Fibroblast of pulmonary artery (primary cell): ENCODE data around the gene NEB.
"Not testable (repeated sequence)": the region's sequence is repeated elsewhere in the genome, so short reads cannot be mapped to it uniquely, and the experiment has no call there.

Source experiments
- DNase-seq: peaks from one replicate; pipeline ENCODE4 v3.0.0-alpha.2; 2010; ENCODE audit warnings: low read depth
- H3K4me3 ChIP-seq: replicated peaks from 2 replicates; pipeline ENCODE4 v1.5.1; 2011; ENCODE audit warnings: low read depth, mild to moderate bottlenecking, control low read depth, low read length, moderate library complexity
- CTCF ChIP-seq: IDR thresholded peaks from 2 replicates; pipeline ENCODE4 v1.5.1; 2011; ENCODE audit warnings: mild to moderate bottlenecking, control low read depth, low read length, inconsistent platforms; ENCODE audit errors: missing control alignments

The NEB gene

GRCh38 chr2:151707857-151708256 lies 26.4 kb downstream of the NEB start:
- DNase-seq, result no peak
- no peak overlapping the region for H3K4me3 ChIP-seq
- no peak for TF ChIP-seq CTCF

- DNase-seq, result not testable (repeated sequence)
Measured at GRCh38 chr2:151704480-151704961, 29.8 kb downstream of the NEB start.

GRCh38 chr2:151698134-151698533 lies 36.1 kb downstream of the NEB start:
- DNase-seq, H3K4me3 ChIP-seq: not testable (repeated sequence)

More at GRCh38 chr2:151704480-151704961, 29.8 kb downstream of the NEB start:
- H3K4me3 ChIP-seq, result not testable (repeated sequence)

GRCh38 chr2:151695778-151696177 lies 38.5 kb downstream of the NEB start:
- no peak overlapping the region for H3K4me3 ChIP-seq
- no peak for DNase-seq
- no peak for TF ChIP-seq CTCF

GRCh38 chr2:151691631-151692030 lies 42.6 kb downstream of the NEB start:
- DNase-seq, result peak; percentile 2
- H3K4me3 ChIP-seq, result no peak overlapping the region
- no peak for TF ChIP-seq CTCF

DNA sequence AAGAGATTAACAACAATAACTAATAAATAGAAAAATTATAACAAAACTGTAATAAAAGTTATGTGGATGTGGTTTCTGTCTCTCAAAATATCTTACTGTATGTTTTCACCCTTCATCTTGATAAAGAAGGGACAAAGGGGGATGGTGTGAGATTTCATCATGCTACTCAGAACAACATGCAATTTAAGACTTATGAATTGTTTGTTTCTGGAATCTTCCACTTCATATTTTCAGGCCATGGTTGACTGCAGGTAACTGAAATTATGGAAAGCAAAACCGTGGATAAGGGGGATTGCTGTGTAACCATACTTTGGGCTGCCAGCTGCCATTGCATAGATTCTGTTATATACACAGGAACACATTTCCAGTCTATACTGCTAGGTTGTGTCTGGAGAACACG lies 45.6 kb downstream of the NEB start:
- DNase-seq, result no peak
- no peak overlapping the region for H3K4me3 ChIP-seq
- TF ChIP-seq CTCF, result no peak

DNA sequence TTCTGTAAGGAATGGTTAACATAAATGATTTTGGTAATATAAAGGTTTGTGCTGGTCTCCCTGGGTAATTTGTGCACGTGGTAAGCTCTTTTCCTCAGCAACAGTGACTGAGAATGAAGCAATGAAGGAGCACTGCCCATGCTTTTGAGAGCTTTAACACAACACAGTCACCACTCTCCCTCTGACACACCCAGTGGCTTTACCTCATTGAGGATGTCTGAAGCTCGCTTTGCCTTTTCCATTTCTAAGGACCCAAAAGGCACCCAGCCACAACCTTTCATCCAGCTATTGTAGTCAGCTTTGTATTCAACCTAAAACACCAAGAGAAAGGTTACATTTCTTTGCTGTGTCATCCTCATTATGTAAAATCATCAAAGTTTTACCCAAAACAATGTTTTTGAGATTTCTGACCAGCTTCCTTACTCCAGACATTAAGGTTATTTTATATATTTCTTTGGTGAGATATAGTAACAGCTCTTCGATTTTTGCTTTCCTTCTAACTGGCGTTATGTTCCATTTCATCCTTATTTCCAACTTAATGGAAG lies 51.7 kb downstream of the NEB start:
- TF ChIP-seq CTCF, result no peak
- no peak overlapping the region for H3K4me3 ChIP-seq
- DNase-seq, result no peak

DNA sequence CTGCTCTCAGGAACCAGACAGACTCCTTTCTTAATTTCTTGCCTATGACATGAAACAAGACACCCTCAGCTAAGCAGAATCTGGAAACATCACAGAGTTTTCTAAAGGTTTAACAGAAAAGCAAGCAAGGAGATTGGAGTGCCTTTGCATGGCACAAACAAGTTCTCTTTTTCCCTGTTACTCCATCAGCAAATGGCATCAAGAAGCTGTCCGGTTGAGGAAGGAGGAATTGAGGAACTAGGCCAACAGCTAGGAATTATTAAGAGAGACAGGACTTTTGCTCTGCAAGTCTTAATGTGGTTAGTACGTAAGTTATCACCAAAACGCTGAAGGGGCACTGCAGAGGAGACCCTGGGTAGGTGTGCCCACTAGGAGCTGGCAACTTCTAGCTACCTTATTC lies 53.2 kb downstream of the NEB start:
- no peak overlapping the region for H3K4me3 ChIP-seq
- no peak for TF ChIP-seq CTCF
- DNase-seq, result no peak
